Measurements from ENCODE around the gene GAD1.

- TF ChIP-seq EZH2 (IDR thresholded peaks at IDR 0.05) (no peak), POLR2AphosphoS5 (IDR thresholded peaks at IDR 0.05; ENCODE audit: borderline replicate concordance, low read depth, low read length) (no peak), FOXP2 (optimal IDR thresholded peaks at IDR 0.05; ENCODE audit: control extremely low read depth, extremely low read length, insufficient read depth) (no peak)
Measured at GRCh38 chr2:170827841-170828532, 11.3 kb downstream of the GAD1 start.
